ENCODE results near the gene CLBA1. TPM values are rescaled to one million over a fixed set of nuclear protein-coding genes. Genes with fewer than 3 reads are reported as not detected.

The CLBA1 gene
- total and polyA plus RNA-seq, 9 of the 15 experiments (the other 6 are each of a cell fraction or from before 2014, with no cell fraction given), result 0.04 to 3.9 (median 2.6) TPM

- no peak for FAIRE-seq
- Histone ChIP-seq H3K4me1 (replicated peaks in 1 of 2; ENCODE audit: control insufficient read depth in 2 of 2, insufficient read depth in 2 of 2, low read length in 2 of 2) (peaks cover 0 to 7% of the 10 kb centered on the region in 2 experiments; a peak in 2 of 5 replicates), H3K4me3 (no peak overlapping the region), H3K9me3 (replicated peaks; ENCODE audit: control insufficient read depth, insufficient read depth, low read depth, low read length) (no peaks in the 10 kb centered on the region), H3K27ac (ENCODE audit: extremely low read depth, low read depth, low read length) (no peak overlapping the region), H3K79me2 (ENCODE audit: control insufficient read depth, insufficient read depth, low read length) (no peaks in the 10 kb centered on the region), H4K20me1 (replicated peaks; ENCODE audit: control insufficient read depth, insufficient read depth, low read length) (no peaks in the 10 kb centered on the region), H3K9ac (ENCODE audit: insufficient read depth in 1 of 2, low read depth in 2 of 2, low read length in 2 of 2) (0 out of 4 replicates have a peak overlapping the region, but pooled peaks of 1 of the 2 experiments have one; percentile 45), H3K9me1 (ENCODE audit: control insufficient read depth, insufficient read depth, low read length) (no peaks in the 10 kb centered on the region), H3K27me3 (ENCODE audit: control insufficient read depth in 2 of 2, insufficient read depth in 2 of 2, low read length in 2 of 2) (no peaks in the 10 kb centered on the region), H3K4me2 (ENCODE audit: insufficient read depth, low read length) (no peak overlapping the region), H2AFZ (ENCODE audit: low read depth, low read length) (no peak overlapping the region), H3K36me3 (ENCODE audit: control insufficient read depth, insufficient read depth, low read length) (no peaks in the 10 kb centered on the region)
- intact Hi-C loops (cut with micrococcal nuclease), result no loop called here
- in situ Hi-C loops (cut with MboI), result no loop called here
- ChIA-PET POLR2A (interaction anchor here (0.7 to 2.2 kb wide), 3 partner anchors 19 to 50 kb away, joined by 4 to 7 read pairs (median 5); partner anchors contain the start of gene CDCA4), CTCF (ENCODE audit: low intra/inter-chr PET ratio) (no interaction called here)
- TF ChIP-seq ZNF354B (CRISPR knock-in tag; IDR thresholded peaks at IDR 0.05) (no peak), YY1 (IDR thresholded peaks at IDR 0.05; ENCODE audit: borderline replicate concordance in 1 of 3, control insufficient read depth in 1 of 3, extremely low read depth in 1 of 3, insufficient read depth in 3 of 3, insufficient read length in 1 of 3, insufficient replicate concordance in 2 of 3, low read depth in 1 of 3, low read length in 2 of 3) (no peak), SIN3B (IDR thresholded peaks at IDR 0.05; ENCODE audit: low read depth) (no peak), MLLT1 (IDR thresholded peaks at IDR 0.05) (no peak), RB1 (IDR thresholded peaks at IDR 0.05; ENCODE audit: low read depth) (no peak), NONO (IDR thresholded peaks at IDR 0.05; ENCODE audit: low read depth in 2 of 2, low read length in 1 of 2) (no peak), ZNF764 (CRISPR knock-in tag; IDR thresholded peaks at IDR 0.05; ENCODE audit: low read depth) (no peak)
- BruUV-seq (replicated peaks), result no TSS peak
- no peak for ATAC-seq
- 67% methylated on average over 3 of the region's 3 CpGs for WGBS (ENCODE audit: insufficient coverage, low coverage, missing lambda C conversion rate)
- DNase-seq (ENCODE audit: extremely low read depth in 1 of 4, low spot score in 3 of 4), result no peak
These were observed 13.8 kb downstream of the CLBA1 start for GRCh38 chr14:104999361-104999760.

All from K562 (cell line).